GM10266 (cell line): ENCODE data around the gene UNK.
A peak's percentile ranks its signal among the peaks of the same experiment; 100 is the strongest.

Experiments used
- DNase-seq: peaks from one replicate; pipeline ENCODE4 v3.0.0; 2012; ENCODE audit errors: extremely low spot score
- TF ChIP-seq, protein P1 (sequence below): IDR thresholded peaks from 2 replicates; pipeline ENCODE4 v1.5.1; 2012; ENCODE audit warnings: mild to moderate bottlenecking, low read depth; ENCODE audit not compliant: control insufficient read depth, insufficient read depth; ENCODE audit errors: missing control alignments

Gene UNK

DNA sequence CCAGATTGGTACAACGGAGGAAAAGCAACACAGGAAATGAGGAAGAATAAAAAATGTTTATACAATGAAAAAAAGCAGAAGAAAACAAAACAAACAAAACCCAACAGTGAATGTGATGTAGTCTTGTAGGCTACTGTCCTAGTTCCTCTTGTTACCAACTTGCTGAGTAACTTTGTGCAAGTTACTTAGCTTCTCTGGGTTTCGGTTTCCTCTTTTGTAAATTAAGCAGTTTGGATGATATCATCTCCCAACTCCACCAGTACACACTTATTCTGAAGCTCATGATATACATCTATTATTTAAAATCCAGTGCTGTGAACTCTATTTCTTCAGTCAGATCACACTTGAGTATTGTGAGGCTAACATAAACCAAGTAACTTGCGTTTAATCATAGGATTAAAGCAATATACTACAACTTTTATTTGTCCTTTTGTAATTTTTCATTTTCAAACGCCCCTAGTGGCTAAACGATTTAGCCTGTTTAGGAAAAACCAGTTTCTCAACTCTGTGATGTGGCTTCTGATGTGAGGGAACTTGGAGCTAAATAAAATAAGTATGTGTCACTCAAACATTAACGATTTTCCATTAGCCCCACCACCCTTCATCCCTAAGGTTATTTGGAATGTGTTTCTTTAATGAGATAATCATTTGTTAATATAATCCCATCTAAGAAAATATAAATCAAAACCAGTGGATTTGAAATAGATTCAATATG, 1.4 kb upstream of the UNK start:
- DNase-seq = peak; percentile 75
- TF ChIP-seq, protein P1, sequence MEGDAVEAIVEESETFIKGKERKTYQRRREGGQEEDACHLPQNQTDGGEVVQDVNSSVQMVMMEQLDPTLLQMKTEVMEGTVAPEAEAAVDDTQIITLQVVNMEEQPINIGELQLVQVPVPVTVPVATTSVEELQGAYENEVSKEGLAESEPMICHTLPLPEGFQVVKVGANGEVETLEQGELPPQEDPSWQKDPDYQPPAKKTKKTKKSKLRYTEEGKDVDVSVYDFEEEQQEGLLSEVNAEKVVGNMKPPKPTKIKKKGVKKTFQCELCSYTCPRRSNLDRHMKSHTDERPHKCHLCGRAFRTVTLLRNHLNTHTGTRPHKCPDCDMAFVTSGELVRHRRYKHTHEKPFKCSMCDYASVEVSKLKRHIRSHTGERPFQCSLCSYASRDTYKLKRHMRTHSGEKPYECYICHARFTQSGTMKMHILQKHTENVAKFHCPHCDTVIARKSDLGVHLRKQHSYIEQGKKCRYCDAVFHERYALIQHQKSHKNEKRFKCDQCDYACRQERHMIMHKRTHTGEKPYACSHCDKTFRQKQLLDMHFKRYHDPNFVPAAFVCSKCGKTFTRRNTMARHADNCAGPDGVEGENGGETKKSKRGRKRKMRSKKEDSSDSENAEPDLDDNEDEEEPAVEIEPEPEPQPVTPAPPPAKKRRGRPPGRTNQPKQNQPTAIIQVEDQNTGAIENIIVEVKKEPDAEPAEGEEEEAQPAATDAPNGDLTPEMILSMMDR = peak; percentile 33

DNA sequence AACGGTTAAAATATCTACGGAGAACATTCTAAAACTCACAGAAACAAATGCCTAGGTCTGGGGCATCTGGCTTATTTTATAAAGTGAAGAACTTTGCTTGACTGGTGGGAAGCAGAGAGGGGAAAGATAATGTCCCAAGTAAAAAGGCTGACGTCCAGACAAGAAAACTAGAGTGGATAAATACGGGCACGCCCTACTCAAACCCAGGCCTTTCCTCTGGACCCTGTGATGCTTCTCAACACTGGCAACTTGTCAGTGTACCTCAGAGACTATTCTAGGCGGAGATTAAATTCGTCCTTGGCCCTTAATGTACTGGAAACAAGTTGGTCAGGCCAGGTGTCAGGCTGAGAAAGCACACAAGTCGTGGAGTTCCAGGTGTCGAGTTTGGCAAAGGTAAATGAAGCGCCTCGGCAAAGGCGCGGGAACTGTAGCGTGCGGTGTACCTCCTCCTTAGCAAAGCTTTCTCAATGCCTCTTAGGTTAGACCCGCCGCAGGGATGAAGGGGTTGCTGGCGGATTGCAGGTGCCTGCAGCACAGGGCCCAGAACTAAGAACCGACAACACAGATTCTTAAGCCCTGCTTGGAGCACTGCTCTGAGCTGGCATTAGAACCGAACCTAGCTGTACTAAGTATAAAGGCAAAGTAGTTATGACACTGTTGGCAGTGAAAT, 668 bp upstream of the UNK start:
- TF ChIP-seq, protein P1 = no peak
- DNase-seq = no peak

- TF ChIP-seq, protein P1 = no peak
- peak; percentile 79 for DNase-seq
Observed at GRCh38 chr17:75785016-75785890, 647 bp downstream of the UNK start.

GRCh38 chr17:75791254-75791653, 6.6 kb downstream of the UNK start:
- no peak for DNase-seq
- TF ChIP-seq, protein P1 = no peak

DNA sequence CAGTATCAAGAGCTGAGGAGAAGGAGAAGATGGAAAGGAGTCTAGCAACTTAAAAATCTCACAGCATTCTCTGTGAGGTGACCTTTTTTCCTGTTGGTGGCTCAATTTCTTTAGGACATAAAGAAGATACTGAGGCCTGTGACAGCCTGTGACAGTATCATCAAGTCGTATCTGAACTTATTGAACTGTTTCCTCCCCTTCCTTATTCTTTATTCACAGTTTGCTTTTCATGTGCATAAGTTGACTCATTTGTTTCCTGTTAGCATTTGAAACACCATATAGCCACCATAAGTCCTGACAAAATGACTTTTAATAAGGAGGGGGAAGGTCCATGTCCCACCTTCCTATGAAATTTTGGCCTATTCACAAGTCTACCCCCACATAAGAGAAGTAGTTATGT, 8.9 kb downstream of the UNK start:
- DNase-seq = no peak
- TF ChIP-seq, protein P1 = no peak

GRCh38 chr17:75795820-75796607, 11.4 kb downstream of the UNK start:
- TF ChIP-seq, protein P1 = no peak
- DNase-seq = no peak
